Mucosa of stomach (tissue), 1 donor: ENCODE measurements around the gene EPHB4.
"Not testable (repeated sequence)": the region's sequence is repeated elsewhere in the genome, so short reads cannot be mapped to it uniquely, and the experiment has no call there.

Experiments
- H3K27me3 ChIP-seq: one replicate; pipeline ENCODE4 v1.7.0; 2013; ENCODE audit warnings: mild to moderate bottlenecking, low read length; ENCODE audit not compliant: control insufficient read depth, insufficient read depth
- H3K36me3 ChIP-seq: one replicate; pipeline ENCODE4 v1.7.0; 2013; ENCODE audit warnings: low read length; ENCODE audit not compliant: control insufficient read depth, insufficient read depth
- H3K4me1 ChIP-seq: one replicate; pipeline ENCODE4 v1.7.0; 2013; ENCODE audit warnings: mild to moderate bottlenecking, low read length; ENCODE audit not compliant: control insufficient read depth, insufficient read depth
- H3K4me3 ChIP-seq: one replicate; pipeline ENCODE4 v1.7.0; 2013; ENCODE audit warnings: low read length
- H3K9ac ChIP-seq: one replicate; pipeline ENCODE4 v1.7.0; 2013; ENCODE audit warnings: mild to moderate bottlenecking, low read length, moderate library complexity
- H3K9me3 ChIP-seq: one replicate; pipeline ENCODE4 v1.7.0; 2013; ENCODE audit warnings: mild to moderate bottlenecking, low read length, moderate library complexity; ENCODE audit not compliant: control insufficient read depth
- donor health status: Pancreatic carcinoma.

Gene EPHB4

DNA sequence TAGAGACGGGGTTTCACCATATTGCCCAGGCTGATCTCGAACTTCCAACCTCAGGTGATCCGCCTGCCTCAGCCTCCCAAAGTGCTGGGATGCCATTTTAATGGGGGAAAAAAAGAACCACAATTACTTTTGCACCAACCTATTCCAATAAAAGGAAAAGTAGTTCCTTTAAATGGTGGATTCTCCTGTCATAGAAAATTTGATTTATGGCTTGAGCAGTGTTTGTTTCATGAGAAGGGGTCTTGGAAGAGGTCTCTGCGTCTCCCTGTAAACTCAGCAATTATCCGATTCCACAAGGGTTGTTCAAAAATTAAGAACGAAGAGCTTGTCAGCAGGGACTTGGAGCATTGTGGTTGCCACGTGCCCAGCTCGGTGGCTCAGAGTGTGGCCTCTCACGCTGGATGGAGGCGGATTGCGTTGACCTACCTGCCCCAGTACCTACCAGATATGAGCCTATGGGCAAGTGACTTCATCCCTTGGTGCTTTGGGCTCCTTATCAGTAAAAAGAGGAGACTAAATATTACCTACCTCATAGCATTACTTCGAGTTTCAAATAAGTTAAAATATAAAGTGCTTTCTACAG is 37.0 kb upstream of the EPHB4 start:
- no peaks in the 10 kb centered on the region for H3K9me3 ChIP-seq
- H3K36me3 ChIP-seq, result no peaks in the 10 kb centered on the region
- H3K27me3 ChIP-seq, result no peaks in the 10 kb centered on the region
- peaks cover 25% of the 10 kb centered on the region for H3K4me1 ChIP-seq
- H3K4me3 ChIP-seq, result no peak overlapping the region
- H3K9ac ChIP-seq, result no peak overlapping the region

DNA sequence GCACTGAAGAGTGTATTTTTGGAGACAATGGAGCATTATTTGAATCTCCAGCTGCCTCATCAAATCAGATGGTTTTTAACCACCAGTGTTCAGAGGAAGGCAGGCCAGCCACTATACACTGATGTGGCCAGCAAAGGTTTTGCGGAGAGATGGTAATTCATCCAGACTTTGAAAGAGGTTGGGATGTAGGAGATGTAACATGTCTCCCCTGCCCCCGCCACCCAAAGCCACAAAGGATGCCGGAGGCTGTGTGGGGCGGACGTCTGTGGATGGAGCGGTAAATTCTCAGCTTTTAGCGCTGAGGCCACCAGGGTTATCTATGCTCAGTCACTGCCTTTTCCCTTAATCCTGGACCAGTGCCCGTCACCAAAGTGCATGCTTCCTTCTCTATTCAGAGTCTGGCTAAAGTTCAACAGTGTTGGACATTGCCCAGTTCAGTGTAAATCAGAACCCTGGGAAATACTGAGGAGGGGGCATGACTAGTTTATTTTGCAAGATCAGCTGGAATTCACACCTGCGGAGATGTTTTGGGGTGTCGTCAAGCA is 36.2 kb upstream of the EPHB4 start:
- Histone ChIP-seq H3K4me3 (no peak overlapping the region), H3K9ac (no peak overlapping the region), H3K36me3 (no peaks in the 10 kb centered on the region), H3K27me3 (no peaks in the 10 kb centered on the region), H3K4me1 (peaks cover 25% of the 10 kb centered on the region), H3K9me3 (no peaks in the 10 kb centered on the region)

DNA sequence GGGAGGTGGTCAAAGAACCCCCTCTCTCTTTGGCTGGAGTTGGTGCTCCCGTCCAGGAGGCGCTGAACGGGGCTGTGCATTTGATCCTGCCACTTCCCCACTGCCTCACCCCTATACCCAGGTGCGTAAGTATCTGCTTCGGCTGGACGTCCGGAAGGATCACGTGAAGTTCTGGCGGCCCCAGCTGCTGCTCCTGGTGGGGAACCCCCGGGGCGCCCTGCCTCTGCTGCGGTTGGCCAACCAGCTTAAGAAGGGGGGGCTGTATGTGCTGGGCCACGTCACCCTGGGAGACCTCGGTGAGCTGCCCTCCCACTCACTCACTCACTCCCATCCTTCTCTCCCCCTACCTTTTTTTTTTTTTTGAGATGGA is 34.3 kb upstream of the EPHB4 start:
- peaks cover 15% of the 10 kb centered on the region for H3K4me1 ChIP-seq
- H3K9ac ChIP-seq, result no peak overlapping the region
- H3K4me3 ChIP-seq, result no peak overlapping the region
- H3K27me3 ChIP-seq, result no peaks in the 10 kb centered on the region
- H3K36me3 ChIP-seq, result no peaks in the 10 kb centered on the region
- H3K9me3 ChIP-seq, result no peaks in the 10 kb centered on the region

DNA sequence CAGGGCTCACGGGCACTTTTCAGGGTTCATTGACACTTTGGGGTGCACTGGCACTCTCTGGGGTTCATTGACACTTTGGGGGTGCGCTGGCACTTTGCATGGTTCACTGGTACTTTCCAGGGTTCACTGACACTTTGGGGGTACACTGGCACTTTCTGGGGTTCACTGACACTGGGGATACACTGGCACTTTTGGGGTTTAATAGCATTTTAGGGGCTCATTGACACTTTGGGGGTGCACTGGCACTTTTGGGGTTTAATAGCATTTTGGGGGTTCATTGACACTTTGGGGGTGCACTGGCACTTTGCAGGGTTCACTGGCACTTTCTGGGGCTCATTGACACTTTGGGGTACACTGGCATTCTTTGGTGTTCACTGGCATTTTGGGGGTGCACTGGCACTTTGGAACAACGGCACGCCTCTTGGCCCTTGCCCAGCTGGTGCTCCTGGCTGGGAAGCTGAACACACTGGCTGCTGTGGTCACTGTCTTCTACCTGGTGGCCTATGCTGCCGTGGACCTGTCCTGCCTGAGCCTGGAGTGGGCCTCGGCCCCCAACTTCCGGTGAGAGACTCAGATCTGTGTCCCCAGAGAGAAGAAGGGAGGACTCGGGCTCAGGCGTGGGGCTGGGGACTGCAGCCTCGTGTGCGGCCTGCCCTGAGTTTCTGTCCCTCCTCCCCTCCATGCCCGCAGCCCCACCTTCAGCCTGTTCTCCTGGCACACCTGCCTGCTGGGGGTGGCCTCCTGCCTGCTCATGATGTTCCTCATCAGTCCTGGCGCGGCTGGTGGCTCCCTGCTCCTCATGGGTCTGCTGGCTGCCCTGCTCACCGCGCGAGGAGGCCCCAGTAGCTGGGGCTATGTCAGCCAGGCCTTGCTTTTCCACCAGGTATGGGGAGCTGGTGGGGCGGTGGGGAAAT is 33.6 kb upstream of the EPHB4 start:
- Histone ChIP-seq H3K4me3 (no peak overlapping the region), H3K9me3 (no peaks in the 10 kb centered on the region), H3K4me1 (peaks cover 9% of the 10 kb centered on the region), H3K36me3 (no peaks in the 10 kb centered on the region), H3K9ac (no peak overlapping the region), H3K27me3 (no peaks in the 10 kb centered on the region)

DNA sequence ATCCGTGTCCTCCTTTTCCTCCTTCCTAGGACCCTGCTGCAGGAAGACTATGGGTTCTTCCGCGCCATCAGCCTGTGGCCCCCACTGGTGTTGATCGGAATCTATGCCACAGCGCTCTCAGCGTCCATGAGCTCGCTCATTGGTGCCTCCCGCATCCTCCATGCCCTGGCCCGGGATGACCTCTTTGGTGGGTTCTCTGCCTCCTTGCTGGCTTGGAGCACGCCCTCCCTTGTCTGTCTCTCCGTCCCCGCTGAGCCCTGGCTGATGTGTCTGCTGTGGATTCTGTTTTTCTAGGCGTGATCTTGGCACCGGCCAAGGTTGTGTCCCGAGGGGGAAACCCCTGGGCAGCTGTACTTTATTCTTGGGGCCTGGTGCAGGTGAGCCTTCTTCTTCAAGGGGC is 32.5 kb upstream of the EPHB4 start:
- Histone ChIP-seq H3K4me1 (no peaks in the 10 kb centered on the region), H3K9ac (no peak overlapping the region), H3K36me3 (no peaks in the 10 kb centered on the region), H3K27me3 (no peaks in the 10 kb centered on the region), H3K4me3 (no peak overlapping the region), H3K9me3 (no peaks in the 10 kb centered on the region)

DNA sequence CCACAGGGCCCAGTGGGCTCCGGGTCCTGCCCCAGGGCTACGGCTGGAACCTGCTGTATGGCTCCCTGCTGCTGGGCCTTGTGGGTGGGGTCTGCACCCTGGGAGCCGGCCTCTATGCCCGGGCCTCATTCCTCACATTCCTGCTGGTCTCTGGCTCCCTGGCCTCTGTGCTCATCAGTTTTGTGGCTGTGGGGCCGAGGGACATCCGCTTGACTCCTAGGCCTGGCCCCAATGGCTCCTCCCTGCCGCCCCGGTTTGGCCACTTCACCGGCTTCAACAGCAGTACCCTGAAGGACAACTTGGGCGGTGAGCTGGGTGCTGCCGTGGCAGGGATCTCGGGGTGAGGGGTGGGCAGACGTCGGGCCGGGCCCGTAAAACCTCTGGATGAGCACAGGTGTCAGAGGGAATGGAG is 29.6 kb upstream of the EPHB4 start:
- Histone ChIP-seq H3K4me1 (peaks cover 6% of the 10 kb centered on the region), H3K9me3 (no peaks in the 10 kb centered on the region), H3K36me3 (no peaks in the 10 kb centered on the region)

DNA sequence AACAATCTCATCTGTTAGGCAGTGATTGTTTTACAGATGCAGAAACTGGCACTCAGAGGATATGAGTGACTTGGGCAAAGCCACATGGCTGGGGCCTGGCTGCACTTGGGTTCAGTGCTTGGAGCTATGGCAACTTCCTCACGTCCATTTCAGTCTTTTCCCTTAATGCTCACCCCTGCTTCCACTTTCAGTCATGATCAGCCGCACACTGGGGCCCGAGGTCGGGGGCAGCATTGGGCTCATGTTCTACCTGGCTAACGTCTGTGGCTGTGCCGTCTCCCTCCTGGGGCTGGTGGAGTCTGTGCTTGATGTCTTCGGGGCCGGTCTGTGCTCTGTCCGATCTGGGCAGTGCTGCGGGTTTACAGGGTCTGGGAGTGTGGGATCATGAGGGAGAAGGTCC is 28.2 kb upstream of the EPHB4 start:
- H3K9ac ChIP-seq, result no peak overlapping the region
- H3K4me3 ChIP-seq, result no peak overlapping the region
- H3K27me3 ChIP-seq, result no peaks in the 10 kb centered on the region
- no peaks in the 10 kb centered on the region for H3K9me3 ChIP-seq
- peaks cover 6% of the 10 kb centered on the region for H3K4me1 ChIP-seq
- no peaks in the 10 kb centered on the region for H3K36me3 ChIP-seq

More for the DNA sequence above, 29.6 kb upstream of the EPHB4 start:
- Histone ChIP-seq H3K9ac (no peak overlapping the region), H3K27me3 (no peaks in the 10 kb centered on the region), H3K4me3 (no peak overlapping the region)

DNA sequence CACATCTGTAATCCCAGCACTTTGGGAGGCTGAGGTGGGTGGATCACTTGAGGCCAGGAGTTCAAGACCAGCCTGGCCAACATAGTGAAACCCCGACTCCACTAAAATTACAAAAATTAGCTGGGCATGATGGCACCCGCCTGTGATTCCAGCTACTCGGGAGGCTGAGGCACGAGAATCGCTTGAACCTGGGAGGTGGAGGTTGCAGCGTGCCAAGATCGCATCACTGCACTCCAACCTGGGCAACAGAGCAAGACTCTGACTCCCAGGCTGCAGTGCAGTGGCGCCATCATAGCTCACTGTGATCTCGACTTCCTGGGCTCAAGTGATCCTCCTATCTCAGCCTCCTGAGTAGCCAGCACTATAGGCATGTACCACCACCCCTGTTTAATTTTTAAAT is 27.6 kb upstream of the EPHB4 start:
- H3K9me3 ChIP-seq, H3K4me1 ChIP-seq, H3K4me3 ChIP-seq, H3K27me3 ChIP-seq, H3K36me3 ChIP-seq, H3K9ac ChIP-seq: not testable (repeated sequence)

DNA sequence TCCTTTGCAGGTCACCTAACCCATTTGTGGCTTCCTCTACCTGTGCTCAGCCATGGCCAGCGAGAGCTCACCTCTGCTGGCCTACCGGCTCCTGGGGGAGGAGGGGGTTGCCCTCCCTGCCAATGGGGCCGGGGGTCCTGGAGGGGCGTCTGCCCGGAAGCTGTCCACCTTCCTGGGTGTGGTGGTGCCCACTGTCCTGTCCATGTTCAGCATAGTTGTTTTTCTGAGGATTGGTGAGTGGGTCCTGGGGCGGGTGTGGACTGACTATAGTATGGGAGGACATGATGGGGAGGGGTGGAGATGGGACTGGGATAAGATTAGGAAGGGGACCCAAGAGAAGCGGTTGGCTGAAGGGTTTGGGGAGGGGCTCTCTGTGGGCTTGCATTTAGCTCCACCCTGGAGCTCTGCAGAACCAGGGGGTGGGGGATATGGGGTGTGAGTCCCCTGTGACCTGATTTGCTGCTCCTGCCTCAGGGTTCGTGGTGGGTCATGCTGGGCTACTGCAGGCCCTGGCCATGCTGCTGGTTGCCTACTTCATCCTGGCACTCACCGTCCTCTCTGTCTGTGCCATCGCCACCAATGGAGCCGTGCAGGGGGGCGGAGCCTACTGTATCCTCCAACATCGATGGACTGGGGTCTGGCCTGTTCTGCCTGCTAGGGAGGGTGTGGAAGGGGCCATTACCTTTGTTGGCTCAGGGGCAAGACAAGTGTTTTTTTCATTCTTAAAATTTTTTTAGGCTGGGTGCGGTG is 27.0 kb upstream of the EPHB4 start:
- H3K4me1 ChIP-seq, result peaks cover 6% of the 10 kb centered on the region
- H3K27me3 ChIP-seq, result no peaks in the 10 kb centered on the region

DNA sequence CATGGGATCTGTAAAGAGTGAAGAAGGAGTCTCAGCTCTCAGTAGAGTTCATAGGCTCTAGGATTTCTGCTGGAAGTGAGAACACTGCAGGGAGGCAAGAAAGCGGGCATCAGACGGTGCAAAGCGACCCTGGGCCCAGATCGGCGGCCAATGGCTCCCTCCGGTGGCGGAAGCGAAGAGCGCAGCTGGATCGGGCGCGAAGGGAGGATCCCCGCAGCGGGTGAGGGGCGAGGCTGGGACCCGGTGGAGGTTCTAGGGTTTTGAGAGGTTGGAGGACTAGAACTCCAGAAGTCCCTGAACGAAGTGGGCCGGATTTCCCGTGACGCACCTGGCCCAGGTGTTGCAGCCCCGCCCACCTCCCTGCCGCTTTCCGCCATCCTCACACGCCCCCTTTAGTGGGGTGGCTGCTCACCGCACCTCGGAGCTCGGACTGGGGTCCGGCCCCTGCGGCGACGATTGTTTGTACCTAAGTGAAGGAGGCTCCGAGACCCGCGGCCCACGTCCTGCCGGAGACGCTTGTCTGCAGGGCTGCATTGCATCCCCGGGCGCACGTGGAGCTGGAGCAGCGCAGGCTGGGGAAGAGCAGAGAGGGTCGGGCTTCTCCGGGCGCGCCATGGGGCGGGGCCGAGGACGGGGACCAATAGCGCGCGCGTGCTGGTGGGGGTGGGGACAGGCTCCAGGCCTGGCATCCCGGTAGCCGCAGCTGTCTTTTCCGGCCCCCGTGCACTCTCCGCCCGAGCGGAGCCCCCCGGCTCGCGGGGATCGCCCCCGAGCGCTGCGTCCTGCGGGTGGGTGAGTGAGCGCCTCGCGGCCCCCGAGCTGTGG is 24.9 kb upstream of the EPHB4 start, which contains the start of gene SLC12A9:
Gene SLC12A9 (plus strand): TSS at position 666 of the 825 bp plus-strand sequence. CDS start 1,485 bp downstream, outside the sequence.
- Histone ChIP-seq H3K9me3 (no peaks in the 10 kb centered on the region), H3K4me3 (peak within 1 kb of the TSS; percentile 51), H3K4me1 (peaks cover 6% of the 10 kb centered on the region), H3K27me3 (no peaks in the 10 kb centered on the region), H3K36me3 (no peaks in the 10 kb centered on the region), H3K9ac (peak within 1 kb of the TSS; percentile 71)

More for the DNA sequence above, 27.0 kb upstream of the EPHB4 start:
- H3K9ac ChIP-seq, result no peak overlapping the region
- H3K9me3 ChIP-seq, result no peaks in the 10 kb centered on the region
- H3K4me3 ChIP-seq, result no peak overlapping the region
- no peaks in the 10 kb centered on the region for H3K36me3 ChIP-seq

DNA sequence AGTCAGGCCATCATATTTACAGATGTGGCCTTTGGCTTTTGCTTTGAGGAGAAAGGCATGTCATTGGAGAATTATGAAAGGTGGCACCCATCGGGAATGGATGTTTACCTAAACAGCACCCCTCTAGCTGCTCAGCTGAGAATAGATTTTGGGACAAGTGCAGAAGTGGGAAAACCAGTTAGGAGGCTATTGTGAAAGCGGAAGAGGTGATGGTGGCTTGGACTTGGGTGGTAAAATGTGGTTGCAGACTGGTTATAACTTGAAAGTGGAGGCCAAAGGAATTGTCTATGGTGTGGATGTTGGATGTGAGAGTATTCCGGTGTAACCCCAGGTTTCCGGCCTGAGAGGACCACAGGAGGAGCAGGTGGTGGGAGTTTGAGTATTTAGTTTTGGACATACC is 20.0 kb upstream of the EPHB4 start:
- no peaks in the 10 kb centered on the region for H3K9me3 ChIP-seq
- H3K9ac ChIP-seq, result no peak overlapping the region
- H3K27me3 ChIP-seq, result no peaks in the 10 kb centered on the region
- no peaks in the 10 kb centered on the region for H3K36me3 ChIP-seq
- H3K4me3 ChIP-seq, result no peak overlapping the region
- no peaks in the 10 kb centered on the region for H3K4me1 ChIP-seq
